ENCODE data around the gene CTNNA2. TPM values are rescaled to one million over a fixed set of nuclear protein-coding genes. Genes with fewer than 3 reads are reported as not detected.

Gene CTNNA2
- total RNA-seq, 2 donors from 2014 or later, result not detected

- no peak for DNase-seq (ENCODE audit: low spot score)
- TF ChIP-seq CTCF (IDR thresholded peaks at IDR 0.05), result no peak
- H3K27ac ChIP-seq, result no peak overlapping the region
- H3K27me3 ChIP-seq, result no peaks in the 10 kb centered on the region
- H3K9me3 ChIP-seq, result no peaks in the 10 kb centered on the region
- no peaks in the 10 kb centered on the region for H3K36me3 ChIP-seq
- no peaks in the 10 kb centered on the region for H3K4me1 ChIP-seq
- H3K4me3 ChIP-seq, result no peak overlapping the region
These were observed 861.3 kb downstream of the CTNNA2 start for GRCh38 chr2:80374105-80374504.

- no peaks in the 10 kb centered on the region for H3K4me1 ChIP-seq
- no peak for DNase-seq (ENCODE audit: low spot score)
- H3K9me3 ChIP-seq, result no peaks in the 10 kb centered on the region
- H3K27me3 ChIP-seq, result no peaks in the 10 kb centered on the region
- no peaks in the 10 kb centered on the region for H3K36me3 ChIP-seq
- no peak overlapping the region for H3K27ac ChIP-seq
- H3K4me3 ChIP-seq, result no peak overlapping the region
- TF ChIP-seq CTCF (IDR thresholded peaks at IDR 0.05), result no peak
These were observed 864.2 kb downstream of the CTNNA2 start for GRCh38 chr2:80377071-80377470.

GRCh38 chr2:80380736-80381135, 867.9 kb downstream of the CTNNA2 start:
- H3K36me3 ChIP-seq, result no peaks in the 10 kb centered on the region
- H3K9me3 ChIP-seq, result no peaks in the 10 kb centered on the region
- H3K27me3 ChIP-seq, result no peaks in the 10 kb centered on the region
- no peak for TF ChIP-seq CTCF (IDR thresholded peaks at IDR 0.05)
- no peak overlapping the region for H3K27ac ChIP-seq
- H3K4me1 ChIP-seq, result no peaks in the 10 kb centered on the region
- DNase-seq (ENCODE audit: low spot score), result no peak
- no peak overlapping the region for H3K4me3 ChIP-seq

- H3K4me1 ChIP-seq, result no peaks in the 10 kb centered on the region
- no peaks in the 10 kb centered on the region for H3K36me3 ChIP-seq
- H3K27ac ChIP-seq, result no peak overlapping the region
- no peaks in the 10 kb centered on the region for H3K9me3 ChIP-seq
- no peaks in the 10 kb centered on the region for H3K27me3 ChIP-seq
- no peak for DNase-seq (ENCODE audit: low spot score)
- no peak overlapping the region for H3K4me3 ChIP-seq
- no peak for TF ChIP-seq CTCF (IDR thresholded peaks at IDR 0.05)
These were observed 868.8 kb downstream of the CTNNA2 start for GRCh38 chr2:80381666-80382065.

- H3K36me3 ChIP-seq, result no peaks in the 10 kb centered on the region
- H3K4me3 ChIP-seq, result no peak overlapping the region
- no peak for DNase-seq (ENCODE audit: low spot score)
- H3K9me3 ChIP-seq, result no peaks in the 10 kb centered on the region
- TF ChIP-seq CTCF (IDR thresholded peaks at IDR 0.05), result no peak
- H3K27me3 ChIP-seq, result no peaks in the 10 kb centered on the region
- H3K4me1 ChIP-seq, result no peaks in the 10 kb centered on the region
- no peak overlapping the region for H3K27ac ChIP-seq
These were observed 879.6 kb downstream of the CTNNA2 start for GRCh38 chr2:80392441-80392840.

GRCh38 chr2:80393991-80394390, 881.1 kb downstream of the CTNNA2 start:
- no peak for TF ChIP-seq CTCF (IDR thresholded peaks at IDR 0.05)
- Histone ChIP-seq H3K27ac (no peak overlapping the region), H3K4me3 (no peak overlapping the region), H3K27me3 (no peaks in the 10 kb centered on the region), H3K9me3 (no peaks in the 10 kb centered on the region), H3K36me3 (no peaks in the 10 kb centered on the region), H3K4me1 (no peaks in the 10 kb centered on the region)
- DNase-seq (ENCODE audit: low spot score), result no peak

All from right atrium auricular region (tissue), 2 donors.